DND-41 (cell line): ENCODE results near the gene TNNI3K.

Experiments used
- ATAC-seq: fragments of 200-7000 bp; cut with Tn5 transposase; 3 replicates; pipeline ENCODE4 v1.9.1; 2021; ENCODE audit warnings: low read depth; ENCODE audit not compliant: insufficient read depth
- DNase-seq: peaks from one replicate; pipeline ENCODE4 v3.0.0-alpha.2; 2020
- H2AFZ ChIP-seq: 2 replicates; pipeline ENCODE4 v1.6.0; 2012; ENCODE audit warnings: low read depth, low read length
- H3K27ac ChIP-seq: 2 replicates; pipeline ENCODE4 v1.5.1; 2012; ENCODE audit warnings: low read length, inconsistent platforms
- H3K27me3 ChIP-seq: fragments of 200-600 bp; sonication (generic); 2 replicates; pipeline ENCODE4 v1.6.0; 2012; ENCODE audit warnings: low read length, mild to moderate bottlenecking, inconsistent platforms; ENCODE audit not compliant: insufficient read depth, poor library complexity
- H3K36me3 ChIP-seq: 2 replicates; pipeline ENCODE4 v1.5.1; 2012; ENCODE audit warnings: low read length, inconsistent platforms; ENCODE audit not compliant: insufficient read depth
- H3K4me1 ChIP-seq: 2 replicates; pipeline ENCODE4 v1.5.1; 2012; ENCODE audit warnings: mild to moderate bottlenecking, low read length; ENCODE audit not compliant: insufficient read depth
- H3K4me2 ChIP-seq: 2 replicates; pipeline ENCODE4 v1.6.0; 2012; ENCODE audit warnings: mild to moderate bottlenecking, moderate library complexity, low read length, inconsistent platforms; ENCODE audit not compliant: insufficient read depth
- H3K4me3 ChIP-seq, 2 experiments: fragments of 200-600 bp in 1 of 2; shearing (Covaris generic) in 1 of 2; 2 replicates each; pipeline ENCODE4 v1.5.1; 2012 to 2016; ENCODE audit warnings: inconsistent platforms in 2 of 2, low read length in 2 of 2, mild to moderate bottlenecking in 2 of 2, low read depth in 1 of 2, moderate library complexity in 1 of 2
- H3K79me2 ChIP-seq: 2 replicates; pipeline ENCODE4 v1.6.0; 2012; ENCODE audit warnings: low read length, inconsistent platforms; ENCODE audit not compliant: insufficient read depth
- H3K9ac ChIP-seq: 2 replicates; pipeline ENCODE4 v1.6.0; 2012; ENCODE audit warnings: low read depth, mild to moderate bottlenecking, inconsistent platforms, low read length, moderate library complexity
- H3K9me3 ChIP-seq: 2 replicates; pipeline ENCODE4 v1.5.1; 2012; ENCODE audit warnings: low read length, moderate library complexity, mild to moderate bottlenecking, inconsistent platforms; ENCODE audit not compliant: insufficient read depth, severe bottlenecking
- H4K20me1 ChIP-seq: 2 replicates; pipeline ENCODE4 v1.6.0; 2012; ENCODE audit warnings: low read length; ENCODE audit not compliant: insufficient read depth
- CTCF ChIP-seq: IDR thresholded peaks from 2 replicates; pipeline ENCODE4 v1.5.1; 2012; ENCODE audit warnings: borderline replicate concordance, low read length, moderate library complexity, mild to moderate bottlenecking; ENCODE audit not compliant: poor library complexity, severe bottlenecking; ENCODE audit errors: extremely low read depth
- EZH2 ChIP-seq: IDR thresholded peaks from 3 replicates; pipeline ENCODE4 v1.6.1; 2012; ENCODE audit warnings: borderline replicate concordance, low read depth, mild to moderate bottlenecking, moderate library complexity, low read length, inconsistent platforms; ENCODE audit not compliant: severe bottlenecking

Gene TNNI3K

GRCh38 chr1:74471470-74471869 is 236.3 kb downstream of the TNNI3K start:
- Histone ChIP-seq H4K20me1 (no peaks in the 10 kb centered on the region), H3K36me3 (no peaks in the 10 kb centered on the region), H3K27me3 (peaks cover 4% of the 10 kb centered on the region), H3K4me2 (no peak overlapping the region), H3K79me2 (no peaks in the 10 kb centered on the region), H3K9ac (no peak overlapping the region), H3K4me1 (no peaks in the 10 kb centered on the region), H3K27ac (no peak overlapping the region), H3K9me3 (no peaks in the 10 kb centered on the region), H3K4me3 (no peak overlapping the region), H2AFZ (no peak overlapping the region)
- TF ChIP-seq CTCF = no peak
- TF ChIP-seq EZH2 = no peak
- no peak for DNase-seq
- ATAC-seq = no peak

GRCh38 chr1:74474585-74474984 is 239.4 kb downstream of the TNNI3K start:
- ATAC-seq = no peak
- Histone ChIP-seq H3K9me3 (no peaks in the 10 kb centered on the region), H3K4me1 (no peaks in the 10 kb centered on the region), H4K20me1 (no peaks in the 10 kb centered on the region), H3K9ac (no peak overlapping the region), H3K4me2 (no peak overlapping the region), H3K27ac (no peak overlapping the region), H3K79me2 (no peaks in the 10 kb centered on the region), H3K36me3 (no peaks in the 10 kb centered on the region), H3K27me3 (peaks cover 4% of the 10 kb centered on the region), H2AFZ (no peak overlapping the region), H3K4me3 (no peak overlapping the region)
- TF ChIP-seq EZH2 (no peak), CTCF (no peak)
- DNase-seq = no peak

GRCh38 chr1:74478979-74479378 is 243.8 kb downstream of the TNNI3K start:
- Histone ChIP-seq H3K9ac (no peak overlapping the region), H3K4me3 (no peak overlapping the region), H3K4me1 (no peaks in the 10 kb centered on the region), H4K20me1 (no peaks in the 10 kb centered on the region), H3K79me2 (no peaks in the 10 kb centered on the region), H3K36me3 (no peaks in the 10 kb centered on the region), H3K27ac (no peak overlapping the region), H3K27me3 (no peaks in the 10 kb centered on the region), H3K4me2 (no peak overlapping the region), H2AFZ (no peak overlapping the region), H3K9me3 (no peaks in the 10 kb centered on the region)
- no peak for DNase-seq
- TF ChIP-seq CTCF (no peak), EZH2 (no peak)
- no peak for ATAC-seq

GRCh38 chr1:74480068-74480467 is 244.9 kb downstream of the TNNI3K start:
- Histone ChIP-seq H3K27ac (no peak overlapping the region), H3K4me3 (no peak overlapping the region), H3K9ac (no peak overlapping the region), H2AFZ (no peak overlapping the region), H3K36me3 (no peaks in the 10 kb centered on the region), H3K4me2 (no peak overlapping the region), H3K27me3 (no peaks in the 10 kb centered on the region), H4K20me1 (no peaks in the 10 kb centered on the region), H3K4me1 (no peaks in the 10 kb centered on the region), H3K79me2 (no peaks in the 10 kb centered on the region), H3K9me3 (no peaks in the 10 kb centered on the region)
- DNase-seq (no peak), ATAC-seq (no peak)
- TF ChIP-seq CTCF (no peak), EZH2 (no peak)
